Neural crest cell (in vitro differentiated cells): ENCODE data around the gene HAPLN2. TPM values are rescaled to one million over a fixed set of nuclear protein-coding genes. Genes with fewer than 3 reads are reported as not detected.
"Not testable (repeated sequence)": the region's sequence is repeated elsewhere in the genome, so short reads cannot be mapped to it uniquely, and the experiment has no call there.

Experiments used
- DNase-seq: peaks from one replicate; pipeline ENCODE4 v3.0.0; 2021; ENCODE audit warnings: low read depth, mixed read lengths, low spot score
- H3K27ac Mint-ChIP-seq: one replicate; pipeline ENCODE4 v1.8.0; 2021; ENCODE audit warnings: mild to moderate bottlenecking, mixed read lengths; ENCODE audit not compliant: unreplicated experiment
- H3K27me3 Mint-ChIP-seq: 2 replicates; pipeline ENCODE4 v1.8.0; 2021; ENCODE audit warnings: low read depth, mild to moderate bottlenecking, mixed read lengths
- H3K36me3 Mint-ChIP-seq: 2 replicates; pipeline ENCODE4 v1.8.0; 2021; ENCODE audit warnings: low read depth, mild to moderate bottlenecking, mixed read lengths
- H3K4me1 Mint-ChIP-seq: 2 replicates; pipeline ENCODE4 v1.8.0; 2021; ENCODE audit warnings: mixed read lengths
- H3K4me3 Mint-ChIP-seq: one replicate; pipeline ENCODE4 v1.8.0; 2021; ENCODE audit warnings: mild to moderate bottlenecking, mixed read lengths
- H3K9me3 Mint-ChIP-seq: 2 replicates; pipeline ENCODE4 v1.8.0; 2021; ENCODE audit warnings: mixed read lengths
- CTCF ChIP-seq: fragments of 200-600 bp; sonication (generic); conservative IDR thresholded peaks from 2 replicates; pipeline ENCODE4 v1.5.0; 2021; ENCODE audit warnings: antibody characterized with exemption, mild to moderate bottlenecking
- total RNA-seq: library from RNA; stranded (reverse); gene quantifications from 2 replicates; pipeline ENCODE4 v1.2.1, GENCODE V29; 2021

The HAPLN2 gene
- total RNA-seq, 1 donor from 2014 or later = 0.70 TPM

GRCh38 chr1:156602557-156602993 lies 16.6 kb upstream of the HAPLN2 start:
- Mint-ChIP-seq H3K36me3 (no peaks in the 10 kb centered on the region), H3K4me3 (peak overlapping the region; percentile 79), H3K4me1 (peaks cover 27% of the 10 kb centered on the region), H3K27ac (no peak overlapping the region), H3K27me3 (no peaks in the 10 kb centered on the region), H3K9me3 (no peaks in the 10 kb centered on the region)
- no peak for DNase-seq
- peak; percentile 45 for TF ChIP-seq CTCF

GRCh38 chr1:156607344-156607743 lies 11.9 kb upstream of the HAPLN2 start:
- H3K4me1 Mint-ChIP-seq, H3K36me3 Mint-ChIP-seq, H3K27me3 Mint-ChIP-seq, H3K4me3 Mint-ChIP-seq, DNase-seq, H3K27ac Mint-ChIP-seq, H3K9me3 Mint-ChIP-seq: not testable (repeated sequence)

GRCh38 chr1:156608036-156608674 lies 11.1 kb upstream of the HAPLN2 start:
- Mint-ChIP-seq H3K36me3 (no peaks in the 10 kb centered on the region), H3K27me3 (peaks cover 11% of the 10 kb centered on the region), H3K4me1 (peaks cover 3% of the 10 kb centered on the region), H3K4me3 (peak overlapping the region; percentile 71), H3K9me3 (no peaks in the 10 kb centered on the region), H3K27ac (no peak overlapping the region)
- DNase-seq = peak; percentile 45
- peak; percentile 82 for TF ChIP-seq CTCF

- Mint-ChIP-seq H3K27ac (no peak overlapping the region), H3K4me1 (peaks cover 3% of the 10 kb centered on the region), H3K36me3 (no peaks in the 10 kb centered on the region), H3K27me3 (peaks cover 11% of the 10 kb centered on the region), H3K4me3 (no peak overlapping the region), H3K9me3 (no peaks in the 10 kb centered on the region)
- no peak for DNase-seq
- TF ChIP-seq CTCF = peak; percentile 74
These were observed 10.2 kb upstream of the HAPLN2 start for GRCh38 chr1:156608981-156609380.

GRCh38 chr1:156610072-156610471 lies 9.1 kb upstream of the HAPLN2 start:
- not testable (repeated sequence) for H3K27ac Mint-ChIP-seq, H3K9me3 Mint-ChIP-seq, H3K36me3 Mint-ChIP-seq, H3K4me1 Mint-ChIP-seq, DNase-seq, H3K4me3 Mint-ChIP-seq
- H3K27me3 Mint-ChIP-seq = peaks cover 15% of the 10 kb centered on the region

GRCh38 chr1:156612666-156613065 lies 6.5 kb upstream of the HAPLN2 start:
- H3K9me3 Mint-ChIP-seq = no peaks in the 10 kb centered on the region
- no peaks in the 10 kb centered on the region for H3K36me3 Mint-ChIP-seq
- H3K27ac Mint-ChIP-seq = no peak overlapping the region
- H3K4me3 Mint-ChIP-seq = no peak overlapping the region
- peaks cover 23% of the 10 kb centered on the region for H3K27me3 Mint-ChIP-seq
- TF ChIP-seq CTCF = no peak
- no peak for DNase-seq
- H3K4me1 Mint-ChIP-seq = peaks cover 16% of the 10 kb centered on the region
